Measurements from ENCODE around the gene KIAA1328.

The KIAA1328 gene

DNA sequence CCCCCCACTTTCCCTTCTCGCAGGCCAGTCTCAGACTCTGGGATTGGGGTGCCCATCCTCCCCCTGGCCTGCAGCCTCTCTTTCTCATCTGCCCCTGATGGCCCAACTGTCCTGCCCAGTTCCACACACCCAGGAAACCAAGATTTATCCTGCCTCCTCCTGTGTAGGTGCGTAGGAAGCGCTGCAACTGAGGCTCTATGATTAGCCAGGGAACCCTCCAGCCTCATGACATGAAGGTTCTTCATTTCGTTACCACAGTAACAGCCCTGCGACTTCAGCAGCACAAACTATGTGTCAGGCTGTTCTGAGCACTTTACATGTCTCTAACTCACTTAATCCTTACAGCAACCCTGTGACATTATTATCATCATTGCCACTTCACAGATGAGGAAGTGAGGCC is 430.8 kb downstream of the KIAA1328 start:
- DNase-seq = no peak

DNA sequence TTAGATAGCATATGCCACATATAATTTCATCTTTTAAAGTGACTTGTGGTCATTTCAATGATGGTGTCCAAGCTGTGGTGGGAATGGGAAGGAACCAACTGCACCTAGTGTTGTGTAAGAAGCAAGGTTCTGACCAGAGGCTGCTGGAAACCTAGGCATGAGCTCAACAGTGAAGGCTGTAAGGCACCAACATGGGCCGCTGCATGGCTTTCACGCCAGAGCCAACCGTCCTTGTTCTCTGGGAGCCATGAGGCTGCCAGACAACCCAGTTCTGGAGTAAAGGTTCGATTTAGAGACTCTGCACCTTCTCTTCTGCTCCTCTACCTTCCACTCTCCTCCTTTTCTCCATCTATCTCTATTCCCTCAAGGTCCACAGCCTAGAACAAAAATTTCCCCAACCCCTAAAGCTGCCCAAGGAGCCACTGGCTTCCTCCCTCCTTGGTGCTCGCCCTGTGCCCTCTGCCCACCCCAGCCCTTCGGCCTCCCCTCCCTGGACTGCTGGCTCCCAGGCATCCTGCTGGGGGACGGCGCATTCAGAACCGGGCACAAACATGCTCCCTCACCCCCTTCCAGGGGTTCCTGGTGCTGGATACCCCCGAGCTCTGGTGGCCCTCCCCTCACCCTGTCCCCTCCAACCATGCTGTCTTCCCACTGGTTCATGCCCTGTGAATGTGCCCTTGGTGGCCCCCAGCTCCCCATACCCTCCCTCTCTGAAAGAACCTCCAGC is 431.6 kb downstream of the KIAA1328 start:
- no peak for DNase-seq

DNA sequence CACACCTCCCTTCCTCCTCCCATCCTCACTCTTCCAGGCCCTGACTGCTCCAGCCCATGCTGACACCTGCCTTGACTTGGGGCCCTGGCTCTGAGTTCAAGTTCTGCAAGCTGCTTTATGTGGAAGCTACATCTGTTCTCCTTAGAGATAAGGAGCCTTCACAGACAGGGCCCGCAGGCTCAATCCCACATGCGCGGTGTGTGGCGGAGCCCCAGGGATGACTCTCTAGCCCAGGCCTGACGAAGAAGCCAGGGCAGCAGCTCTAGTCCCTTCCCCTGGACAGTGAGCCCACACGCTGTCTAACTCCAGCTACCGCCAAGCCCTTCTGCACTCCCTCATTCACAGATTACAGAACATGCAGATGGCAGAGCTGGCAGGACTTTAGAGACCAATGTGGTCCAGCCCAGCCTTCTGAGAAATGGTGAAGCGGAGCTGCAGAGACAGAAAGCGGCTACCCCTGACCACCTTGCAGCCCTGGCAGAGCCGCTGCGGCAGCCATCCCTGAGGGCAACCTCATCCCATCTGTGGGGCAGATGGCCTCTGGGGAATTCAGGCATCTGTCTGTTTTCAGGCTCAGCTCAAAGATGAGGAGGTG is 432.4 kb downstream of the KIAA1328 start:
- no peak for DNase-seq

DNA sequence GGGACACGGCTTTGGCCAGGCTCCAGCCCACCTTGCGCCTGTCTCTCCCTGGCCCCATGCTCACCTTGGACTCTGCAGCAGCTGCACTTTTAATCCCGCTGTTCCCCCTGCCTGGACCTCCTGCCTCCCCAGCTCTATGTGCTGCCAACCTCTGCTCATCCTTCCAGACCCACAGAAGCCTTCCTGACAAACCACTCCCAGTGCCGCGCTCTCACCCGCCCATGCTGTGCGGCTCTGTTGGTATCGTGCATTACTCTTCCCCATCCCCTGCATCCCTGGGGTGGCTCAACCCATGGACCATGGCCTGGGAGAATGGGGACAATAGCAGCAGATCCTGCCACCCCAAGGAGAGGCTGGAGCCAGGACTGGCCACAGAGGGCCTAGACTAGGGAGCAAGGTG is 433.1 kb downstream of the KIAA1328 start:
- DNase-seq = no peak

DNA sequence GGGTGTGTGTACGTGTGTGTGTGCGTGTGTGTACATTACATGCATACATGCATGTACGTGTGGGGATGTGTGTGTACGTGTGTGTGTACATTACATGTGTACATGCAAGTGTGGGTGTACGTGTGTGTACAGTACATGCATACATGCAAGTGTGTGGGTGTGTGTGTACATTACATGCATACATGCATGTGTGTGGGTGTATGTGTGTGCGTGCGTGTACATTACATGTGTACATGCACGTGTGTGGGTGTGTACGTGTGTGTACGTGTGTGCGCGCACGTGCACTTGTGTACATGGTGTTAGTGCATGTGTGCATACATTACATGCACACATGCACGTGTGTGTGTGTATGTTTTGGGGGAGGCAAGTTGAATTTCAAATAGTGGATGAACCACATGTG is 436.0 kb downstream of the KIAA1328 start:
- no peak for DNase-seq

DNA sequence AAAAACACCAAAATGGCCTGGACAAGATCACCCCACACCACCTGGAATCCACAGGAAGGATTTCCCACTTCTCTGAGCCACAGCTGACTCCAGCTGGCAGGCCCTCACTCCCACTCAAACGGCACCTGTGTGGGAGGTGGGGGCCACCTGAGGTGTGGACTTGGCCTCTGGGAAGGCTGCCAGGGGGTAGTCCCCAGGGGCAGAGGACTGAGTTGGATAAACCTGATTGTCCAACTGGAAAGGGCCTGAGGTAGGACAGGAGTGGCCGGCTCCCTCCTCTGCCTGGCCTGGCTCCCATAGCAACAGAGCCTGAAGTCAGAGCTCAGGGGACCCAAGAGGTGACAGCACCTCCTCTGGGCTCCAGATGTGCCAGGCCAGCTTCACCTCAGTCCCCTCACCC is 436.5 kb downstream of the KIAA1328 start:
- DNase-seq = no peak

DNA sequence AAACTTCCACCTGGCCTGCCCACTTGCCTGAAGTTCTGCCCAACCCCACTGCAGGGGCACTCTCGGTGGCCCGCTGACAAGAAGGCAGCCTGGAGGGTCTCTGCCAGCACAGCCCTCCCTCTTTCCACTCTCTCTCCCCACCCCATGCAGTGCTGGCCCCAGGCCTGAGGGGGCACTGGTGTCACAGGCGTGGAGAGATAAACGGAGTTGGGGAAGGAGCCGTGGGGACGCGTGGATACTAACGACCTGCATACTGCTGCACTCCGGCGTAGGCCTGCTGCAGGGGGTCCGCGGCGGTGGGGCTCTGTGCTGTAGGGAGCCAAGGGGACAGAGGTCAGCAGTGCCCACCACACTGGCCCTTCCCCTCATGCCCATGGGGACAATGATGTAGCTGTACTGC is 437.4 kb downstream of the KIAA1328 start:
- DNase-seq = no peak

DNA sequence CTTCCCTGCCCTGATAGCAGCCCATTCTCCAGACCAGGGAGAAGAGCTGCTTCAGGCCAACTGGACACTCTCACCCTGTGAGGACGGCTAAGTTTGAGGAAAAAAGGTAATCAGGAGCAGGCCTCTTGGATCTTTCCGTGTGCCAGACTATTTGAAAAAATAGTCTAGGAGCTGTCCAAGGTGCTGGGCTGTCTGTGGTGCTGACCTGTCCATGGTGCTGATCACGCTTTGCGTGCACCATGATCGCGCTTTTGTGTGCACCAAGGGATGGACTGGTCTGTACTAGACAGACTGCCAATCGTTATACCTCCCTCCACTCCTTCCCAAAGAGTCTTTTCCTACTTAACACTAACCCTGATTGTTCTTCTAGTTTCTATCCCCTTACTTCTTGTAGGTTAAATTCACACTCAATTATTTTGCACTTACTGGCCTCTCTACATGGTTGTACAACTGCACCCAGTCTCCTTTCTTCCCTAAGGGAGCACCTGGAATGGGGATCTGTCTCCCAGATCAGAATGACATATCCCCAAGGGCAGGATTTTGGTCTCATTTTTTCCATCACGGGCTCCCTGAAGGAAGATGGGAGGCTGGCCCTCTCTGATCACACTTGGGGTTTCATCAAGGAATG is 441.2 kb downstream of the KIAA1328 start:
- DNase-seq = peak; percentile 3 to 15

DNA sequence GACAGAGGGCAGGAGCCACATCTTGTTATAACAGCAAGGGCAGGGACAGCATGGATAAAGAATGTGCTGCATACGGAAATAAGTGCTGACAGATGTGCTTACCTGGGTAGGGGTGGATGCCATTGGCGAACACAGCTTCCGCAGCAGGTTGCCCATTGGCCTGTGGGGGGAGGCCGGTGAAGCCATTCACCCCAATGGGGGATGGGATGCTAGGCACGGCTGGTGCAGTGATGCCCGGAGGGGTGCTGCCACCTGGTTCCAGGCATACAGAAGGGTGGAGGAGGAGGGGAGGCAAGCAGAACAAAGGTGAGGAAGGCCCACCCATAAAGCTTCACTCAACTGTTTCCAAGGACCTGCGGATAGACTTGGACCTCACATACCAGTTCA is 441.7 kb downstream of the KIAA1328 start:
- no peak for DNase-seq

DNA sequence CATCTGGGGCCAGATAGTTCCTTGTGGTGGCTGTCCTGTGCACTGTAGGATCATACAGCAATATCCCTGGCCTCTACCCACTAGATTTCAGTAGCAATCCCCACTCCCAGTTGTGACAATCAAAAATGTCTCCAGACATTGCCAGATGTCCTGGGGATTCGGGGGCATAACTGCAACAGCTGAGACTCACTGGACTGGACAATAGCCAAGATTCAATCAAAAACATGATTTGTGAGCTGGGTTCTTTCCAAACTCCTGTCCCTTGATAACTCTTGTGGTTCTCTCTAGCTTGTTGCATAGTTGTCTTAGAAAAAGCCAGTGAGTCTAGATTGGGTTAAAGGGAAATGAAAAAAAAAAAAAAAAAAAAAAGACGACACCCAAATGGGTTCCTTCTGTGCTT is 443.3 kb downstream of the KIAA1328 start:
- no peak for DNase-seq

DNA sequence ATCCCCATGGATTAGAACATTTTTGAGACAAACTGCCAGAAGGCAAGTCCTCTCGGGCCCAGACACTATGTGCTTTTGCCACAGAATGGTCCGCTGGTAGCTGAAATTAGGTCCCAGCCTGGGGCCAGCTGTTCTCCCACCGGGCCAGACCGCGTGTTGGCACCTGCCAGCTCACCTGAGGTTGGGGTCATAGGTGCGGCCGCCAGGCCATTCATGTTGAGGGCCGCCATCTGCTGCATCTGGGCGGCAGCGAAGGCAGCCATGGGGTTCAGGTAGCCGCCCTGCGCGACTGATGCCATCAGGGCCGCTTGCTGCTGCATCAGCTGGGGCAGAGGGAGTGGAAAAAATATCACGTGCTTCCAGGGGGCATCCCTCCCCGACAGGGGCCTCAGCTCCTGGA is 443.9 kb downstream of the KIAA1328 start:
- DNase-seq = no peak

DNA sequence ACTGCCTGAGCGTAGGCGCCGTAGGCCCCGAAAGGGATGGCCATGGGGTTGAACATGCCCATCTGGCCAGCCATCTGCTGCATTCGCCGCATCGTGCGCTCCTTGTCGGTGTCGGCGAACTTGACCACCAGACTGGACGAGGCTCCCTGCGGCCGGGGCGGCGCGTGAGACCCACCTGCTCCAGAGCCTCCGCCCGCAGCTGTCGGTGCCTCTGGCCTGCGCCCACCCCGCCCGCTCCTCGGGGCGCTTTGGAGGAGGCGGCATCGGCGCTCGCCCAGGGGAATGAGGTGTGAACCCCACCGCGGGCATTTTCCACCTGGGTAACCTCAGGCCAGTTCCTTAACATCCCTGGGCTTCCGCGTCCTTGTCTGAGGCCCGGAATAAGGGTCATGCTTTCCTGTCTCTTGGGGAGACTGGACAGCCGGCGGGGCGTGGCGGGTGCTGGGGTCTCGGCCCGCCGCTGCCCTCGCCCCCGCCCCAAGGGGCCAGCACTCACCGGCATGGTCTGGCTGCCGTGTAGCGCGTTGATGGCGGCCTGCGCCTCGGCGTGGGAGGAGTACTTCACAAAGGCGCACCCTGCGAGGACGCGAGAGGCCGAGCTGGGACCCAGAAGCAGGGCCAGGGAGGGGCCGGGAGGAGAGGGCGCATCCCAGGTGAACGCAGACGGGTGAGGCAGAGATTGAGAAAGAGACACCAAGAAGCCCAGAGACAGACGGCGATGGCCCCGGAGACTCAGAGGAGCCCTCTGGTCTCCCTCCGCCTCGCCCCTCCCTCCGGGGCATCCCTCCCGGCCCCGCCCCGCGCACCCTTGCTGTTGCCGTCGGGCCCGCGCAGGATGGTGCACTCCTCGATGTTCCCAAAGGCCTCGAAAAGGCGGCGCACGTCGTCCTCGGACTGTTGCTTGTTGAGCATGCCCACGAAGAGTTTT is 445.6 kb downstream of the KIAA1328 start:
- DNase-seq = no peak

DNA sequence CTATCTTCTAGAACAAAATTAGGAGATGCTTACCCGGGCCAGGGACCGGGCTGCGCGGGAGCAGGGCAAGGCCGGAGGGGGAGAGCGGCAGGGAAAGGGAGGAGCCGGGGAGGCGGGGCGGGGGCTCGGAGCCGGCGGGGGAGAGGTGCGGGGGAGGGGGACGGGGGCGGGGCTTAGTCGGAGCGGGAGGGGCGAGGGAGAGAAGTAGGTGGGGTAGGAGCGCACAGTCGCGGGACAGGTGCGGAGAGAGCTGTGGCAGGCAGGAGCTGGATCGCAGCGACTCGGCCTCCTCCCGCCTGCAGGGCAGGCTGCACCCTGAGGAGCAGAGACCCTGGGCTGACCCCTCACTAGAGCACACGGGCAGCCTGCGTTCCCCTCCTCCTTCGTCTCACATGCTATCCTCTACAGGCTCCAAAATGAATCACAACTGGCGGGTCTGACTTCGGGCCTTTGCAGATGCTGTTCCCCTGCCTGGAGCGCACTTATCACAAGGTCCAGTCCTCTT is 446.4 kb downstream of the KIAA1328 start:
- DNase-seq = no peak

DNA sequence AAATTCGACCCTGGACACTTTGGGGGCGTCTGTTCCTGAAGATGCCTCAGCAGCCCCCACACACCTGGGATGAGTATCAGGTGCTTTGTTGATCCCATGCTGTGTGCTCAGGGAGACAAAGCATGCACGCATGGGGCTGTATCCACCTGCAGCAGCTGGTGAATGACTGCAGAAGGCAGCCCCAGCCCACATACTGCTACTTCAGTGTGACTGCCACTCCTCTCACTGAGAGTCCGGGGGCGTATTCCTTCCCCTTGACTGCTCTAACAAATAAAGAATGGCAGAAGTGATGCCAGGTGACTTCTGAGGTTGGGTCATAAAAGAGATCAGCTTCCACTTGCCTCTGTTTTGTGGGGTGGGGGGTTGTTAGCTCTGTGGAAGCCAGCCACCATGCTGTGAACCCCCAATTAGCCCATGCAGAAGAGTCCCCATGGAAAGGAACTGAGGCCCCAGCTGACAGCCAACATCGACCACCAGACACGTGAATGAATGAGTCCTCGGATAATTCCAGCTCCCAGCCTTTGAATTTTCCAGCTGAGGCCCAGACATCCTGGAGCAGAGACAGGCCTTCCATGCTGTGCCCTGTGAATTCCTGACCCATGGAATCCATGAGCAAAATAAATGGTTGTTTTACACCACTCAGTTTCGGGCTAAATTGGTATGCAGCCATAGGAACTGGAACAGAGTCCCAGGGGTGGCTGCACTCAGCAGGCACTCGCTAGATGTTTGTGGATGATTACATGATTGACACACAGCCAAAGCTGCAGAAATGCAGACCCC is 447.4 kb downstream of the KIAA1328 start:
- no peak for DNase-seq

DNA sequence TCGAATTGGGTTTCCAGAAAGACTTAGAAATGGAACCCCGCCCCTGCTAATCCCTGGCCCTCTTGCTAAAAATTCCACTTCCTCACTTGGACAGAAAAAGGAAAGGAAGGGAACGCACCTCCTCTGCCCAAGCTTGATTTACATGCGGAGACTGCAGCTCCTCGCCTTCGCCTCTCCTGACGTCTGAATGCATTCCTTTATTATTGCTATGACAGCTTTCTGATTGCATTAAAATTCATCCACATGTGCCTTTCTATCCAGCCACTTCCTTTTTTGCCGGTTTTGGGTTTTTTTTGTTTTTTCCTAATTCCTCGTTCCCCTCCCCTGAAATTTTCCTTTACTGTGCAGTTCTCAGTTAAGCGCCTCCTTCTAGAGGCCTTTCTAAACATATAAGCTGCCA is 448.9 kb downstream of the KIAA1328 start:
- DNase-seq = no peak
